M059J (cell line): ENCODE results near the gene NEK5. TPM values are rescaled to one million over a fixed set of nuclear protein-coding genes. Genes with fewer than 3 reads are reported as not detected.
"Not testable (repeated sequence)": the region's sequence is repeated elsewhere in the genome, so short reads cannot be mapped to it uniquely, and the experiment has no call there.

Experiments used
- DNase-seq: peaks from one replicate; pipeline ENCODE4 v3.0.0-alpha.2; 2012; ENCODE audit warnings: low read depth
- total RNA-seq: library from RNA; depleted of rRNA; stranded (reverse); fragments of >200 nt; shearing (Covaris generic); gene quantifications from 2 replicates; pipeline ENCODE4 v1.2.3, GENCODE V29; 2014

Gene NEK5
- total RNA-seq, 1 experiment from 2014 or later: not detected

DNA sequence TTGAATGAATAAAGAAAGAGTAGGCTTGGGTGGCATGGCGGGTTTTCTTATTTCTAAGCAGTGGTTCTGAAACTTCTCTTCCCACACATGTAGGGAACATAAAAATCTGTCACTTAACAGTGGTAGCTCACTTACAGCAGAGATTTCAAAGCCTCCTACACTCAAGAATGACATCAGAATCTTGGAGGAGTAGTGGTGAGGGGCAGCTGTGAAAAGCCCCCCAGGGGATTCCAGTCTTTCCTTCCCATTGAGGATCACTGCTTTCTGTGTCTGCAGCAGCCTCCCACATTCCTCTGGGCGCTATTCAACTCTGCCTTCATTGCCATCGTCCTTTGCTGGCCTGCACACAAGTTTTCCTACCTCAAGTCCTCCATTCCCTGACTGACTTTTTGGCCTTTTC, 8.6 kb upstream of the NEK5 start:
- DNase-seq: no peak

DNA sequence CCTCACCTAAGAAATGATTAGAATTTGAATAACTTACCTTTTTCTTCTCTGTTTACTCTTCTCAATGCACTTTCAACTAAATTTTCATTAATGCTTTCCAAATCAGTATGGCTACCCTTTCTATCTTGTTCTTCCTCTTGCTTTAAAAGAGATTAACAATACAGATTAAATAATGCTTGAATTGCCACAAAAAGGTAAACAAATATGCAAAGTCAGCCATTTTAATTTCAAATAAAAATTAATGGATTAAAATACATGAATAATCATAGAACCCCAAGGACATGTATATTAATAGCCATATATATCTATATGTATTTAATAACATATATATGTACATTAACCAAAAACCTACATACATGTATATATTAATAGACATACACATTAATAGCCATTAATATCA, 7.9 kb upstream of the NEK5 start:
- no peak for DNase-seq

DNA sequence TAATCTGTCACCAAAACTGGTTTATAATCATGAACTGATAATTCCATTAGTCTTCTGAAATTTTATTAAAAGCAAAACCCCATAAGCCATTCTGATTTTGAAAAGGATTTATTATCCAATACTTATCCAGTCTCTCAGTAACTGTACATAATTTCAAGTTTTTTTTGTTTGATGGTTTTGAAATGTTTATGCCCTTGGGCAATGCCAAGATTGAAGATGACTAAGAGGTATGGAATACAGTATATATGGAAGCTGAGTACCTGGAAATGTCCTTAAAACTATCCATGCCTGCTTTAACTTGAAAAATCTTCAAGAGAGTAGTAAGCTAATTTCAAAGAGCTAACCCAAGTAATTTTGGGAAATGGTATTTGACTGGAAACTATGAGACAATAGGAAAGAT, 1.8 kb upstream of the NEK5 start:
- DNase-seq: peak; percentile 3

DNA sequence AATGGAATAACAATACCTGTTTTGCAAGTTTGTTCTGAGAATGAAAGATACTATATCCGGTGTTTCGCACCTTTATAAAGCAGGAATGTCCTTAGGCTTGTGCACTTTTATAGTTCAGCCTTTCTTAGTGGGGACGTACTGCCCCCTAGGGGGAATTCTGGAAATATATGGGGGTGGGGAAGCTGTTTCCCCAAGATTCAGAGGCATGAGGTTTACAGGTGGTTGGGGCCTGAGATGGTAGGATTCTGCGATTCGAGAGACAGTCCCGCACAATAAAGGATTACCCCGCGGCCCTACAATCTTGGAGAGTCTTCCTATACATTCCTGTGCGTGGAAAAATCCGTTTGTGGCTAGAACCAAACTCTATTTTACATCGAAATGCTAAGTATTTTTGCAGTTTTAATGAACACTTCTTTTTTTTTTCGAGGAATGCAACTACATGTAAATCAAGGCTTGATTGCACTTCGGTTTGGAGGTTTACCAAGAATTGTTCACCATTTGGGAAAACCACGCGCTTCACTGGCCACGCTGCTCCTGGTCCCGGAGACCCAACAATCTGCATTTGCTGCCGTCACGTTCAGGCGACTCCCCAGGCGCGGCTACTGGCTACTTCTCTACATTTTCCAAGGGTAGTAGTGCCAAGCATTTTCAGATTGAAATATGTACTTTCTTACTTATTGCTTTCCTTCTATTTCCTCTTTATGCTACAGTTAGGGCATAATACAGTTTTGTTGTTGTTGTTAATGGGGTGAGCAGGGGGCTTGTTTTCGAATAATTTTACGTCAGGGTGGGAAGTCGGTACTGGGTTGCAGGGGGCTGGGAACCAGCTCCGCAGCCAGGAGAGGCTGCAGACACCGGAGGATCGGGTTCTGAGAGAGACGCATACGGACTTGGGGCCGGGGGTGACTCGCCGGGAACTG, 830 bp downstream of the NEK5 start:
- peak; percentile 64 for DNase-seq

DNA sequence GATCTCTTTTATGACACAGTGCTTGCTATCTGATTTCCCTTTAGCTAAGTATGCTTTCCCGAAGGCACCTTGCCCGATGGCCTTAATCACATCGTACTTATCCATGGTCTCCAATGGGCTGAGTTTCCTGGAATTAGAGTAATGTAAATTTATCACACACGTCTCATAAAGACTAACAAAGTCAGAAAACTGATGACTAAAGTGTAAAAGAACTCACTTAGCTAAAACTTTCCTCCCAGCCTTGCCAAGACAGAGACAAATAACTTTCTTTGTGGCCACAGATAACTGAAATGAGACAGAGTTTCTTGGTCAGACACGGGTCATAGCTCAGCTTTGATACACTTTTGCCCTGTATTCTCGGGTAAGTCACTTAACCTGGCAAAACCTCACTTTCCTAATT, 1.5 kb downstream of the NEK5 start:
- no peak for DNase-seq

DNA sequence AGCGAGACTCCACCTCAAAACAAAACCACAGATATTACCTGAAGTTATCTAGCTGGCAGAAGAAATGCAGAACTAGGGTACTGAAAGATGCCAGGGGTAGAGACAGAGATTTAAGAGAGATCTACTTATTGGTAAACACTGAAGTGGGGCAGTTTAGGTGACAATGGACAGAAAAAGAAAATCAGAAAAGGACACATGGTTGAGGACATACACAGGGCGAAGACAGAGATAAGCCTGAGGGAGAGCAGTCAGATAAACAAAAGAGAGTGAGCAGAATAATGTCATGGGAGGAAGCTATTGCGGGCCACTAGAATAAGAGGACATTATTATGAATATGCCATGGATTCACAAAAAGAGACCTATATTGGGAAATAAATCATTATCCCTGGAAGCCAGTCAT, 3.3 kb downstream of the NEK5 start:
- no peak for DNase-seq

DNA sequence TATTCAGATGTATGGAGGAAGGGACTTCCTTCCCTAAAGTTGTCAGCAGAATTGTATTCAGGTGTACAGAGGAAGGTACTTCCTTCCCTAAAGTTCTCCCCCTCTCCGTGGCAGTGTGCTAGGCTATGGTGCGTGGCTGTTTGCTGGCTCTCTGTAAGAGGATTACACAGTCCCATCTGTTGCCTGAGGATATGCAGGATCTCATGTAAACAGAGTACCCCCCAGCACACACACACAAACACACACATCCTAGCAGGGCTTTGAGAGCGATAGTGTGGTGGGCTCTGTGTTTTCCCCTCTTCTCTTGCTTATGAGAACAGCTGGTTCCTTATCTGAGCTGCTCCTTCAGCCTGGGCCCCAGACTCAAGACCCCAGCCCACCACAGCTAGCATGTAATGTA, 10.3 kb downstream of the NEK5 start:
- DNase-seq: no peak

DNA sequence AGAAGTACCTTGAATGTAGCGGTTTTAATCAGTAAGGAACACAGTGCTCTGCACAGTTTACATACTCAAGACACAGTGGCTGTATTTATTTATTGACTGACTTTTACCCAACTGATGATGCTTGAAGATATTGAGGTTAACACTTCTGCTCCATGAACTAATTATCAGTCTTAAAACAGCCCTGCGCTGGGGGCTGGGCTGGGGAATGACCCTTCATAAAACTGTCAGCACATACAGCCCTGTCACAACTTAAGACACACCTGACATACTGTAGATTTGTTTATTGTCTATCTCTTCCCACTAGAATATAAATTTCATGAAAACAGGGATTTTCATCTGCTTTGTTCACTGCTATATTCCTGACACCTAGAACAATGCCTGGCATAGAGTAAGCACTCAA, 10.8 kb downstream of the NEK5 start:
- DNase-seq: no peak

DNA sequence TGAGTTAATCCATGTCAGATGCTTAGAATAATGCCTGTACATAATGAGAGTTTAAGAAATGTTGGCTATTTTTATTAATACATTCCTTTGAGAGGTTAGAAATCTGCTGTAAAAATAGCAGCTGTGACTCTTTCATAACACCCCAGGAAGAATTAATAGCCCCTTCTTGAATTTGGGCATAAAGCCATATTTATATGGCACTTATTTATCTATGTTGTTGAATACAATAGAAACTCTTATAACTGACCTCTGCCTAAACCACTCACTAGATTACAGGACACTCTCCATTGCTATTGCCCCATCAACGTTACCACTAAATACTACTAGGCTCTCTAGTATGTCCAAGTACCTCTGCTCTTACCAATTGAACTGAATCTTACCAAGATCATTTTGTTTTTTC, 16.3 kb downstream of the NEK5 start:
- DNase-seq: no peak

DNA sequence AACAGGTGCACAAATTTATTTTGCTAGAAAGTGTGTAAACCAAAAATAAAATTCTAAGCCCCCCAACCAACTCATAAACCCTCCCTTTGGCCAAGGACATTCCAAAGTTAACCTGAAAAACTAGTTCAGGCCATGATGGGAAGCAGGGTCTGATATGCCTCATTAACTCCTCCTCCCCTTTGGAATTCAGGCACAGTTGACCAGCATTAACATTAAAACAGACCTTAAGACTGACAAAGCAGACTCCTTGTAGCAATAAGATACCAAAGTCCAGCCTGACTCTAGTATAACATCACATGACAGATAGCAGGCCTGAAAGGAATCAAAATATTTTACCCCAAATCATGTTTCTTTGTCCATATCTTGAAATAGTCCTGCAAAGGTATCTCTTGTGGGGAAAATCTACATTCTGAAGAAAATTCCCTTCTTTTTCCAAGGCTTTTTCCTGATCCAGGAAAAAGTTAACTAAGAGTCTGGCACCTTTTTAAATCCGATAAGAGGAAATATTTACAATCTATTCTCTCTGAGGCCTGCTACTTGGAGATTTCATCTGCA, 19.7 kb downstream of the NEK5 start:
- DNase-seq: no peak

DNA sequence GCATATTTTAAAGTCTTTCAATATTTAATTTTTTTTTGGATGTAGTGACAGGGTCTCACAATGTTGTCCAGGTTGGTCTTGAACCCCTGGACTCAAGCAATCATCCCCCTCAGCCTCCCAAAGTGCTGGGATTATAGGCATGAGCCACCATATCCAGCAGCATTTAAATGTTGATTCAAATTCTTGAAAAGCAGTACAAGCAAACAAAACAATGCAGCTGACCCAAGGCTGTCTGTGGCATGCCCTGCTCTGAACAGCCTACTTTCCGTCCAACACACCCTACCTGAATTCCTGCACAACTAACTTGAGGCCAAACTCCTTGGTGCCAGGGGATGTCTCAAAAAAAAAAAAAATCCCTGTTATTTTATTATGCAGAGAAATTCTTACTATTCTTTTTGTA, 23.0 kb downstream of the NEK5 start:
- DNase-seq: no peak

DNA sequence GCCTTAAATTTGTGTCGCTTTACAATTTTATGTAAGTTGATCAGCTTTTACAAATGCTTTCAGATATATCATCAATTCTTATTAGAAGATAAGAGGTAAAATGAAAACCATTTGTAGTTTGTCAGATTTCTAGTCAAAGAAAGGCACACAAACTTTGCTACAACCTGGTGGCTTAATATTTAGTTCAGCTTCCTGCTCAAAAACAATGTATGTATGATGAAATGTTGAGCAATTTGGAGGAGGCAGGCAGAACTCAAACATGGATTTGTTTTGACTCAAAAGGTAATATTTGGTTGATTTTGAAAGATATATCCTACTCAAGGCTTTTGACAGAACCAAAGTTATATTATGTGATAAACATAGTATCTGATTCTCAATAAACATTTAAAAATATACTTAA, 24.2 kb downstream of the NEK5 start:
- DNase-seq: no peak

DNA sequence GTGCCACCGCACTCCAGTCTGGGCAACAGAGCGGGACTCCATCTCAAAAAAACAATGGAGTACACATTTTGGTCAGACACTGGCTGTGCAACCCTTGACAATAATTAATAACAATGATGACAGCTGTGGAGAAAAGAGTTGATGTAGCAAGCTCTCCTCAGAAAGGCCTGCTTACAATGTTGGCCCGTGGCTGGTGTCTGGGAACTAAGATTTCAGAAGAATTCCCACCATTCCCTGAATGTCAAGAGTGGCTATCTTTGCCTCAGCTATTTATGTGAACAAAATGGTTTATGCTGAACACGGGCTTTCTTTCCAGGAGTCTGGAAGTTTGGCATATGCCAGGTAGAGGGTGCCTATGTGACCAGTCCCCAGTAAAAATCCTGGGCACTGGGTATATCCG, 25.5 kb downstream of the NEK5 start:
- no peak for DNase-seq

DNA sequence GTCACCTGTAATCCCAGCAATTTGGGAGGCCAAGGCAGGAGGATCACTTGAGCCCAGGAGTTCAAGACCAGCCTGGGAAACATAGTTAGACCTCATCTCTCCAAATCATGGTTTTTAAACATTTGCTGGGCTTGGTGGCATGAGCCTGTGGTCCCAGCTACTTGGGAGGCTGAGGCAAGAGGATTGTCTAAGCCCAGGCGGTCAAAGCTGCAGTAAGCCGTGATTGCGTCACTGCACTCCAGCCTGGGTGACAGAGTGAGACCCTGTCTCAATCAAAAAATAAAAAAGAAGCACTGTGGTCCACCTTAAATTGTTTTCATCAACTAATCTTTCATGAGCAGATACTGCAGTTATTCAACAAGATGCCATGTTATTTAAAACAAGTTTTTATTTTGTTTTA, 26.4 kb downstream of the NEK5 start:
- not testable (repeated sequence) for DNase-seq

DNA sequence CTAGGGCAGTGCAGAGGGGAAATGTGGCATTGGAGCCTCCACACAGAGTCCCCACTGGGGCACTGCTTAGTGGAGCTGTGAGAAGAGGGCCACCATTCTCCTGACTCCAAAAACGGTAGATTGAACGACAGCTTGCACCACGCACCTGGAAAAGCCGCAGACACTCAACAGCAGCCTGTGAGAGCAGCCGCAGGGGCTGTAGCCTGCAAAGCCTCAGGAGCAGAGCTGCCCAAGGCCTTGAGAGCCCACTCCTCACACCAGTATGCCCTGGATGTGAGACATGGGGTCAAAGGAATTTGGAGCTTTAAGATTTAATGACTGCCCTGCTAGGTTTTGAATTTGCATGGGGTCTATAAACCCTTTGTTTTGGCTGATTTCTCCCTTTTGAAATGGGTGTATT, 31.7 kb downstream of the NEK5 start:
- DNase-seq: no peak

DNA sequence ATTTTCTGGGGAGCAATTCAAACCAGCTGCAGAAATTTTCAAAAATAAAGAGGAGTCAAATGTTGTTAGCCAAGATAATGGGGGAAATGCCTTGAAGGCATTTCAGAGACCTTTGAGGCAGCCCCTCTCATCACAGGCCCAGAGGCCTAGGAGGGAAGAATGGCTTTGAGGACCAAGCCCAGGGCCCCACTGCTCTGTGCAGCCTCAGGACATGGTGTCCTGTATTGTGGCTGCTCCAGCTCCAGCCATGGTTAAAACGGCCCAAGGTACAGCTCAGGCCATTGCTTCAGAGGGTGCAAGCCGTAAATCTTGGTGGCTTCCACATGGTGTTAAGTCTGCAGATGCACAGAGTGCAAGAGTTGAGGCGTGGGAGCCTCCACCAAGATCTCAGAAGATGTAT, 32.1 kb downstream of the NEK5 start:
- DNase-seq: no peak

DNA sequence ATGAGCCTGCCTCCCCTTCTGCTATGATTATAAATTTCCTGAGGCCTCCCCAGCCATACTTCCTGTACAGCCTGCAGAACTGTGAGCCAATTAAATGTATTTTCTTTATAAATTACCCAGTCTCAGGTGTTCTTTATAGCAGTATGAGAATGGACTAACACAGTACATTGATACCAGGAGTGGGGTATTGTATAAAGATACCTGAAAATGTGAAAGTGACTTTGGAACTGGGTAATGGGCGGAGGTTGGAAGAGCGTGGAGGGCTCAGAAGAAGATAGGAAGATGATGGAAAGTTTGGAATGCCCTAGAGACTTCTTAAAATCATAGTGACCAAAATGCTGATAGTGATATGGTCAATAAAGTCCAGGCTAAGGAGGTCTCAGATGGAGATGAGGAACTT, 32.8 kb downstream of the NEK5 start:
- no peak for DNase-seq

DNA sequence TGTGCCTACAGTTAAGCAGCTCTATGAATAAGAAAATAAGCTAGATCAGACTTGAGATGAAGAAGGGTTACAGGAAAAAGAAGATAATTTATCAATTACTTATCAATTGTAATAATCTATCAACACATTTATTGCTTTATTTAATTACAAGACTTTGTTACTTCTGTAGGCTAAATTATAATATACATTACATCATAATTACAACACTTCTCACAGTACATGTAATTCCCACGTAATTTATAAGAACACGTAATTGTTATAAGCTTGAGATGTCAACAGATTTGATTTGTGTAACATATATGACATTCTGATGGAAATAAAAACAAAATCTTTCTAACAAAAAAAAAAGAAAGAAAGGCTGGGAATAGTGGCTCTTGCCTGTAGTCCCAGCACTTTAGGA, 36.8 kb downstream of the NEK5 start:
- no peak for DNase-seq

DNA sequence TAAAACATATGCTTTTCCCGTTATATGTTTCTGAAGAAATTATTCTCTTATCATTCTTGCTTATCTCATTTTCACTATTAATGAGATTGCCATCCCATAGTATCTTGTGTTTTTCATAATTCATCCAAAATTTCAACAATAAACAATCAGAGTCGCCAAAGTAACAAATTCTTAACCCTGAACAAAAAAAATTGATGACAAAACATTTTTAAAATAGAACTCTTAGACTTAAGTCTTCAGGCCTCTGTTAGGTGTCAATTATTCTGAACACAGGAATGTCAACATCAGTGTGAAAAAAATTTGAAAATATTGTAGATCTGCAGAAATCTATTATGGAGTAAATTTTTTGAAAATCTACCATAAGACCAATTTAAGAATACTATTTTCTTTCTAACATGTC, 37.4 kb downstream of the NEK5 start:
- DNase-seq: no peak

DNA sequence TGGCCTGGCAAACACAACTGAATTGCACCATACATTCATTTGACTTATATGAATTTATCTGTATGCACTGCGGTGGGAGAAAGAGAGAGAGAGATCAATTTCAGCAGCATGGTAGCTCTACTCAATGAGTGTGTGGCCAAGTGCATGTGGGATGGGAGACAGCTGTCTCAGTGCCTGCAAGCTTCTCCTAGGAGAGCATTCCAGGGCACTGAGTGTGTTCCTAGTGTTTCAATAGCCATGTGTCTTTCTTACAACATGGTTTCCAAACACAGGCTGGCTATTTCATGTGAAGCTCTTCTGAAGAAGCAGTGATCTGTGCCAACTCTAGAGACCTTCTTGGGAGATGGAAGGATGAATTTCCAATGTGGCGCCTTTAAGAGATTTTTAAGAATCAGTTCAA, 43.5 kb downstream of the NEK5 start:
- DNase-seq: no peak

DNA sequence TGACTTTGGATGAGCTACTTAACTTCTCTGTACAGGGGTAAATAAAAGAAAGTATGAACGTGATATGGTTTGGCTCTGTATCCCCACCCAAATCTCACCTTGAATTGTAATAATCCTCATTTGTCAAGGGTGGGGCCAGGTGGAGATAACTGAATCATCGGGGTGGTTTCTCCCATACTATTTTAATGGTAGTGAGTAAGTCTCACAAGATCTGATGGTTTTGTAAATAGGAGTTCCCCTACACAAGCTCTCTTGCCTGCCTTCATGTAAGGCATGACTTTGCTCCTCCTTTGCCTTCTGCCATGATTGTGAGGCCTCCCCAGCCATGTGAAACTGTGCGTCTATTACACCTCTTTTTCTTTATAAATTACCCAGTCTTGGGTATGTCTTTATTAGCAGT, 43.9 kb downstream of the NEK5 start:
- DNase-seq: not testable (repeated sequence)

DNA sequence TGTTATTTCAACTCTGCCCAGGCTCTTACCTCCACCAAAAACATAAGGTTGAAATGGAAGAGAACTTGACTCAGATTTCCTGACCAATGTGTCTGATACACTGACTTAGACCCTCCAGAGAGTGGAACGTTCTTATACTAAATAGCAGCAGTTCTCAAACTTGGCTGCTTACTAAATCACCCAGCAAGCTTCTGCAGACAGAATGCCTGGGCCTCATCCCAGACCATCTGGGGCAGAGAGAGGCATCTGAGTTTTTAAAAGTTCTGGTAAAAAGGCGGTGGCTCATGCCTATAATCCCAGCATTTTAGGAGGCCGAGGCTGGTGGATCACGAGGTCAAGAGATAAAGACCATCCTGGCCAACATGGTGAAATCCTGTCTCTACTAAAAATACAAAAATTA, 46.3 kb downstream of the NEK5 start:
- no peak for DNase-seq

DNA sequence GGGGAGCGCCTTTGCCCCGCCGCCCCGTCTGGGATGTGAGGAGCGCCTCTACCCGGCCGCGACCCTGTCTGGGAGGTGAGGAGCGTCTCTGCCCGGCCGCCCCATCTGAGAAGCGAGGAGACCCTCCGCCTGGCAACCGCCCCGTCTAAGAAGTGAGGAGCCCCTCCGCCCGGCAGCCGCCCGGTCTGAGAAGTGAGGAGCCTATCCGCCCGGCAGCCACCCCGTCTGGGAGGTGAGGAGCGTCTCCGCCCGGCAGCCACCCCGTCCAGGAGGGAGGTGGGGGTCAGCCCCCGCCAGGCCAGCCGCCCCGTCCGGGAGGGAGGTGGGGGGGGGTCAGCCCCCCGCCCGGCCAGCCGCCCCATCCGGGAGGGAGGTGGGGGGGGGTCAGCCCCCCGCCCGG, 49.0 kb downstream of the NEK5 start:
- DNase-seq: not testable (repeated sequence)
